DOHH2 (cell line): Measurements from ENCODE around the gene RALGAPB.

Experiments
- H3F3A ChIP-seq: fragments of 200-600 bp; sonication (generic), shearing (Covaris generic); 2 replicates; pipeline ENCODE4 v1.6.0; 2016; ENCODE audit warnings: antibody characterized with exemption, mild to moderate bottlenecking; ENCODE audit not compliant: control insufficient read depth, insufficient read depth
- H3K27ac ChIP-seq: fragments of 200-600 bp; sonication (generic); 2 replicates; pipeline ENCODE4 v1.5.1; 2014; ENCODE audit warnings: low read depth, mild to moderate bottlenecking, low read length, moderate library complexity
- H3K27me3 ChIP-seq: fragments of 200-600 bp; sonication (generic); 2 replicates; pipeline ENCODE4 v1.6.1; 2014; ENCODE audit warnings: mild to moderate bottlenecking, low read length, mixed read lengths; ENCODE audit not compliant: control insufficient read depth
- H3K36me3 ChIP-seq: fragments of 200-600 bp; sonication (generic); 2 replicates; pipeline ENCODE4 v1.6.1; 2014; ENCODE audit warnings: mild to moderate bottlenecking, low read length, moderate library complexity, mixed read lengths; ENCODE audit not compliant: control insufficient read depth
- H3K4me1 ChIP-seq: fragments of 200-600 bp; sonication (generic); 2 replicates; pipeline ENCODE4 v1.6.1; 2014; ENCODE audit warnings: mild to moderate bottlenecking, low read length, mixed read lengths; ENCODE audit not compliant: control insufficient read depth
- H3K4me2 ChIP-seq: fragments of 200-600 bp; sonication (generic); 2 replicates; pipeline ENCODE4 v1.6.0; 2014; ENCODE audit warnings: mild to moderate bottlenecking, low read length, moderate library complexity
- H3K4me3 ChIP-seq: fragments of 200-600 bp; sonication (generic); 2 replicates; pipeline ENCODE4 v1.5.1; 2014; ENCODE audit warnings: mild to moderate bottlenecking, low read length, mixed read lengths
- H3K79me2 ChIP-seq: fragments of 200-600 bp; sonication (generic); 2 replicates; pipeline ENCODE4 v1.6.1; 2014; ENCODE audit warnings: mild to moderate bottlenecking, low read length, mixed read lengths; ENCODE audit not compliant: control insufficient read depth
- H3K9me2 ChIP-seq: fragments of 200-600 bp; sonication (generic); replicated peaks from 2 replicates; pipeline ENCODE4 v1.6.1; 2014; ENCODE audit warnings: mild to moderate bottlenecking, low read length, mixed read lengths; ENCODE audit not compliant: control insufficient read depth
- H3K9me3 ChIP-seq: fragments of 200-600 bp; sonication (generic); 2 replicates; pipeline ENCODE4 v1.6.1; 2014; ENCODE audit warnings: antibody characterized with exemption, low read length, mixed read lengths; ENCODE audit not compliant: control insufficient read depth, insufficient read depth
- H4K20me1 ChIP-seq: fragments of 200-600 bp; sonication (generic); 2 replicates; pipeline ENCODE4 v1.6.0; 2014; ENCODE audit warnings: low read depth, mild to moderate bottlenecking, antibody characterized with exemption, low read length, moderate library complexity; ENCODE audit not compliant: control insufficient read depth, insufficient read depth
- CTCF ChIP-seq: fragments of 200-600 bp; sonication (generic); IDR thresholded peaks from one replicate; pipeline ENCODE4 v1.5.1; 2014; ENCODE audit warnings: antibody characterized with exemption, mild to moderate bottlenecking, low read depth, low read length; ENCODE audit not compliant: poor library complexity, severe bottlenecking
- EZH2phosphoT487 ChIP-seq: fragments of 200-600 bp; sonication (generic); IDR thresholded peaks from 2 replicates; pipeline ENCODE4 v1.6.1; 2017; ENCODE audit warnings: borderline replicate concordance, mild to moderate bottlenecking, antibody characterized with exemption, low read length, moderate library complexity, mixed read lengths

Gene RALGAPB

GRCh38 chr20:38543014-38543906 lies 70.6 kb downstream of the RALGAPB start:
- H3K9me3 ChIP-seq, result no peaks in the 10 kb centered on the region
- peaks cover 62% of the 10 kb centered on the region for H3K36me3 ChIP-seq
- H4K20me1 ChIP-seq, result no peaks in the 10 kb centered on the region

GRCh38 chr20:38545771-38546170 lies 73.1 kb downstream of the RALGAPB start:
- no peak overlapping the region for H3K27ac ChIP-seq
- H3K36me3 ChIP-seq, result peaks cover 62% of the 10 kb centered on the region
- H3K27me3 ChIP-seq, result no peaks in the 10 kb centered on the region
- H3K4me3 ChIP-seq, result no peak overlapping the region
- peaks cover 5% of the 10 kb centered on the region for H3K4me1 ChIP-seq
- no peaks in the 10 kb centered on the region for H3K9me3 ChIP-seq
- TF ChIP-seq CTCF, result no peak
- no peak for TF ChIP-seq EZH2phosphoT487
- H3K79me2 ChIP-seq, result no peaks in the 10 kb centered on the region
- no peak overlapping the region for H3K4me2 ChIP-seq
- no peaks in the 10 kb centered on the region for H3K9me2 ChIP-seq
- no peaks in the 10 kb centered on the region for H4K20me1 ChIP-seq
- no peaks in the 10 kb centered on the region for H3F3A ChIP-seq

More at GRCh38 chr20:38543014-38543906, 70.6 kb downstream of the RALGAPB start:
- H3K9me2 ChIP-seq, result no peaks in the 10 kb centered on the region
- no peak overlapping the region for H3K4me3 ChIP-seq
- H3K4me2 ChIP-seq, result no peak overlapping the region
- H3K79me2 ChIP-seq, result no peaks in the 10 kb centered on the region
- no peaks in the 10 kb centered on the region for H3F3A ChIP-seq
- no peaks in the 10 kb centered on the region for H3K4me1 ChIP-seq
- H3K27ac ChIP-seq, result no peak overlapping the region
- no peaks in the 10 kb centered on the region for H3K27me3 ChIP-seq
- no peak for TF ChIP-seq CTCF
- TF ChIP-seq EZH2phosphoT487, result no peak

- no peaks in the 10 kb centered on the region for H3K79me2 ChIP-seq
- H3K4me3 ChIP-seq, result no peak overlapping the region
- no peaks in the 10 kb centered on the region for H4K20me1 ChIP-seq
- H3K4me1 ChIP-seq, result peaks cover 10% of the 10 kb centered on the region
- no peaks in the 10 kb centered on the region for H3K27me3 ChIP-seq
- no peaks in the 10 kb centered on the region for H3F3A ChIP-seq
- H3K27ac ChIP-seq, result no peak overlapping the region
- peaks cover 61% of the 10 kb centered on the region for H3K36me3 ChIP-seq
- no peaks in the 10 kb centered on the region for H3K9me2 ChIP-seq
- H3K9me3 ChIP-seq, result no peaks in the 10 kb centered on the region
- H3K4me2 ChIP-seq, result no peak overlapping the region
- no peak for TF ChIP-seq EZH2phosphoT487
- no peak for TF ChIP-seq CTCF
These were observed 74.8 kb downstream of the RALGAPB start for GRCh38 chr20:38547288-38548085.
